CD4-positive, alpha-beta T cell treated with Interleukin-17A for 4 hours (primary cell): ENCODE results near the gene EFCAB8.
"Not testable (repeated sequence)": the region's sequence is repeated elsewhere in the genome, so short reads cannot be mapped to it uniquely, and the experiment has no call there.

ENCODE experiments used
- DNase-seq: peaks from one replicate; pipeline ENCODE4 v3.0.0-alpha.2; 2020; ENCODE audit warnings: mixed read lengths

Gene EFCAB8

GRCh38 chr20:32959351-32960221 is 100.9 kb downstream of the EFCAB8 start:
- no peak for DNase-seq

GRCh38 chr20:32960222-32960518 is 101.4 kb downstream of the EFCAB8 start:
- DNase-seq = no peak

GRCh38 chr20:32960849-32961731 is 102.4 kb downstream of the EFCAB8 start:
- no peak for DNase-seq

GRCh38 chr20:32962053-32962452 is 103.3 kb downstream of the EFCAB8 start:
- no peak for DNase-seq

GRCh38 chr20:32962646-32963045 is 103.9 kb downstream of the EFCAB8 start:
- DNase-seq = not testable (repeated sequence)

GRCh38 chr20:32963176-32963575 is 104.5 kb downstream of the EFCAB8 start:
- no peak for DNase-seq

- no peak for DNase-seq
Measured at GRCh38 chr20:32964575-32964974, 105.9 kb downstream of the EFCAB8 start.

GRCh38 chr20:32965115-32965514 is 106.4 kb downstream of the EFCAB8 start:
- DNase-seq = no peak

GRCh38 chr20:32965581-32966373 is 107.1 kb downstream of the EFCAB8 start:
- peak; percentile 78 for DNase-seq

- DNase-seq = no peak
Measured at GRCh38 chr20:32966382-32966781, 107.7 kb downstream of the EFCAB8 start.

- DNase-seq = peak; percentile 76
Measured at GRCh38 chr20:32966881-32967781, 108.4 kb downstream of the EFCAB8 start.

GRCh38 chr20:32967961-32968457 is 109.3 kb downstream of the EFCAB8 start:
- DNase-seq = peak; percentile 71

- peak; percentile 57 for DNase-seq
Measured at GRCh38 chr20:32968478-32969241, 109.9 kb downstream of the EFCAB8 start.

GRCh38 chr20:32969356-32970114 is 110.8 kb downstream of the EFCAB8 start:
- DNase-seq = no peak

- no peak for DNase-seq
Measured at GRCh38 chr20:32970115-32970972, 111.6 kb downstream of the EFCAB8 start.

- no peak for DNase-seq
Measured at GRCh38 chr20:32970973-32971300, 112.2 kb downstream of the EFCAB8 start.

GRCh38 chr20:32971703-32972161 is 113.0 kb downstream of the EFCAB8 start:
- peak; percentile 48 for DNase-seq

- peak; percentile 84 for DNase-seq
Measured at GRCh38 chr20:32972181-32973076, 113.7 kb downstream of the EFCAB8 start.
